H1 (cell line): ENCODE data around the gene ASPG. TPM values are rescaled to one million over a fixed set of nuclear protein-coding genes. Genes with fewer than 3 reads are reported as not detected.

Experiments
- CTCF ChIA-PET: fragments of 300-600 bp; sonication (Branson Sonifier 250); formaldehyde crosslinking; loops from one replicate; lab custom pipeline; 2021; ENCODE audit not compliant: partially characterized antibody; lab: Charles Lee
- POLR2A ChIA-PET: fragments of 300-600 bp; sonication (Branson Sonifier 250); formaldehyde crosslinking; loops from one replicate; lab custom pipeline; 2021; ENCODE audit warnings: inconsistent platforms; ENCODE audit not compliant: partially characterized antibody; lab: Charles Lee
- DNase-seq, 2 experiments: peaks; one replicate each; pipeline versions ENCODE4 v3.0.0 to v3.0.0-alpha.2; 2010 to 2022; ENCODE audit warnings: low spot score in 2 of 2, low read depth in 1 of 2, mixed read lengths in 1 of 2
- FAIRE-seq: peaks from 2 replicates; lab custom pipeline; 2011; peaks lifted over from hg19 to GRCh38; lab: Jason Lieb, UNC
- H2AFZ ChIP-seq: 2 replicates; pipeline ENCODE4 v1.8.1; 2012; ENCODE audit warnings: low read length, inconsistent platforms
- H2AK5ac ChIP-seq: 2 replicates; pipeline ENCODE4 v1.6.1; 2013; ENCODE audit warnings: low read depth, low read length
- H2BK120ac ChIP-seq: replicated peaks from 2 replicates; pipeline ENCODE3; 2013; ENCODE audit warnings: low read depth, low read length, inconsistent platforms
- H2BK12ac ChIP-seq: 2 replicates; pipeline ENCODE4 v1.6.1; 2013; ENCODE audit warnings: low read depth, low read length
- H2BK15ac ChIP-seq: 2 replicates; pipeline ENCODE4 v1.6.1; 2013; ENCODE audit warnings: low read length
- H2BK20ac ChIP-seq: 2 replicates; pipeline ENCODE4 v1.6.1; 2013; ENCODE audit warnings: low read length
- H2BK5ac ChIP-seq: 2 replicates; pipeline ENCODE4 v1.6.1; 2013; ENCODE audit warnings: low read depth, low read length
- H3K14ac ChIP-seq: 2 replicates; pipeline ENCODE4 v1.6.1; 2013; ENCODE audit warnings: inconsistent platforms; ENCODE audit not compliant: insufficient read length
- H3K18ac ChIP-seq: 2 replicates; pipeline ENCODE4 v1.6.1; 2013; ENCODE audit warnings: low read length; ENCODE audit errors: extremely low read depth
- H3K23ac ChIP-seq: 2 replicates; pipeline ENCODE4 v1.6.1; 2013; ENCODE audit warnings: inconsistent platforms; ENCODE audit not compliant: insufficient read length
- H3K23me2 ChIP-seq: 2 replicates; pipeline ENCODE4 v1.6.1; 2013; ENCODE audit warnings: low read depth, low read length
- H3K27ac ChIP-seq: 2 replicates; pipeline ENCODE4 v1.6.1; 2011; ENCODE audit warnings: low read depth, low read length, inconsistent platforms
- H3K27me3 ChIP-seq, 4 experiments: replicated peaks in 1 of 4; 1 replicate in 1 of 4; 2 replicates in 3 of 4; pipeline versions ENCODE4 v1.6.1 to v1.8.1; 2011 to 2013; ENCODE audit warnings: low read length in 3 of 4, mild to moderate bottlenecking in 3 of 4, inconsistent platforms in 2 of 4, mixed read lengths in 2 of 4, moderate library complexity in 1 of 4; ENCODE audit not compliant: control insufficient read depth in 3 of 4, insufficient read depth in 3 of 4; ENCODE audit errors: extremely low read depth in 1 of 4
- H3K36me3 ChIP-seq, 4 experiments: 2 replicates each; pipeline versions ENCODE4 v1.6.1 to v1.8.1; 2011 to 2013; ENCODE audit warnings: mild to moderate bottlenecking in 4 of 4, low read length in 3 of 4, moderate library complexity in 2 of 4, control low read depth in 1 of 4, inconsistent platforms in 1 of 4; ENCODE audit not compliant: insufficient read depth in 4 of 4, control insufficient read depth in 2 of 4
- H3K4ac ChIP-seq: replicated peaks from 2 replicates; pipeline ENCODE3; 2013; ENCODE audit warnings: low read length, low read depth, mixed read lengths, inconsistent platforms; ENCODE audit not compliant: insufficient read length
- H3K4me1 ChIP-seq, 4 experiments: replicated peaks in 1 of 4; 1 replicate in 1 of 4; 2 replicates in 3 of 4; pipeline versions ENCODE4 v1.6.1 to v1.8.1; 2011 to 2013; ENCODE audit warnings: low read length in 3 of 4, inconsistent platforms in 2 of 4, mixed read lengths in 1 of 4; ENCODE audit not compliant: insufficient read depth in 4 of 4, control insufficient read depth in 3 of 4
- H3K4me2 ChIP-seq, 2 experiments: 2 replicates each; pipeline versions ENCODE4 v1.6.1 to v1.8.1; 2011 to 2013; ENCODE audit warnings: low read depth in 2 of 2, low read length in 2 of 2, control low read depth in 1 of 2, inconsistent platforms in 1 of 2, mild to moderate bottlenecking in 1 of 2; ENCODE audit not compliant: insufficient read depth in 1 of 2
- H3K4me3 ChIP-seq, 4 experiments: fragments of 200-600, 300-600 bp in 1 of 4; sonication (generic), shearing (Covaris generic), sonication (Bioruptor Twin) in 1 of 4; 2 replicates each; pipeline versions ENCODE4 v1.5.1 to v1.8.1; 2011 to 2016; ENCODE audit warnings: low read length in 4 of 4, low read depth in 3 of 4, control low read depth in 2 of 4, inconsistent platforms in 2 of 4, mild to moderate bottlenecking in 2 of 4, mixed read lengths in 1 of 4, moderate library complexity in 1 of 4; ENCODE audit not compliant: insufficient read depth in 2 of 4; ENCODE audit errors: extremely low read depth in 1 of 4
- H3K56ac ChIP-seq: replicated peaks from 2 replicates; pipeline ENCODE3; 2013; ENCODE audit warnings: low read depth, mild to moderate bottlenecking, mixed read lengths, low read length, inconsistent platforms; ENCODE audit not compliant: insufficient read length
- H3K79me1 ChIP-seq: 2 replicates; pipeline ENCODE4 v1.6.1; 2013; ENCODE audit warnings: low read depth, low read length, control low read depth
- H3K79me2 ChIP-seq, 2 experiments: 2 replicates each; pipeline versions ENCODE4 v1.6.1 to v1.8.1; 2012 to 2013; ENCODE audit warnings: low read length in 2 of 2, mild to moderate bottlenecking in 2 of 2, inconsistent platforms in 1 of 2; ENCODE audit not compliant: insufficient read depth in 2 of 2, control insufficient read depth in 1 of 2
- H3K9ac ChIP-seq, 4 experiments: replicated peaks in 1 of 4; 1 replicate in 1 of 4; 2 replicates in 3 of 4; pipeline versions ENCODE4 v1.6.1 to v1.8.1; 2011 to 2013; ENCODE audit warnings: low read depth in 3 of 4, low read length in 3 of 4, control low read depth in 2 of 4, mild to moderate bottlenecking in 2 of 4, moderate library complexity in 2 of 4, inconsistent platforms in 1 of 4; ENCODE audit errors: extremely low read depth in 1 of 4
- H3K9me3 ChIP-seq, 2 experiments: 2 replicates each; pipeline versions ENCODE4 v1.6.1 to v1.8.1; 2012 to 2013; ENCODE audit warnings: mild to moderate bottlenecking in 2 of 2, moderate library complexity in 2 of 2, control low read depth in 1 of 2, inconsistent platforms in 1 of 2, low read depth in 1 of 2, low read length in 1 of 2, mixed read lengths in 1 of 2; ENCODE audit not compliant: insufficient read depth in 2 of 2
- H4K20me1 ChIP-seq, 2 experiments: replicated peaks in 1 of 2; 2 replicates each; pipeline versions ENCODE3 to v1.8.1; 2011 to 2013; ENCODE audit warnings: inconsistent platforms in 2 of 2, low read length in 2 of 2, mild to moderate bottlenecking in 1 of 2; ENCODE audit not compliant: insufficient read depth in 2 of 2, control insufficient read depth in 1 of 2
- H4K5ac ChIP-seq: 2 replicates; pipeline ENCODE4 v1.6.1; 2013; ENCODE audit warnings: low read length, low read depth, mixed read lengths, inconsistent platforms; ENCODE audit not compliant: insufficient read length
- H4K8ac ChIP-seq: 2 replicates; pipeline ENCODE4 v1.8.0; 2013; ENCODE audit warnings: mild to moderate bottlenecking, moderate library complexity, low read length, inconsistent platforms; ENCODE audit not compliant: insufficient read depth; ENCODE audit errors: extremely low read depth
- H4K91ac ChIP-seq: replicated peaks from 2 replicates; pipeline ENCODE3; 2013; ENCODE audit warnings: low read length, mixed read lengths, inconsistent platforms; ENCODE audit not compliant: insufficient read length
- BACH1 ChIP-seq: IDR thresholded peaks from 2 replicates; pipeline ENCODE4 v1.6.1; 2012; ENCODE audit warnings: low read length, improper control_type of control experiment
- E2F6 ChIP-seq: IDR thresholded peaks from 2 replicates; pipeline ENCODE4 v1.6.1; 2012; ENCODE audit warnings: inconsistent platforms
- NANOG ChIP-seq: IDR thresholded peaks from 2 replicates; pipeline ENCODE4 v1.6.1; 2011; ENCODE audit warnings: low read length, low read depth, mild to moderate bottlenecking, inconsistent platforms; ENCODE audit not compliant: insufficient read depth, poor library complexity, severe bottlenecking
- POLR2AphosphoS5 ChIP-seq: IDR thresholded peaks from 2 replicates; pipeline ENCODE4 v1.6.1; 2011; ENCODE audit warnings: low read depth, low read length
- POU5F1 ChIP-seq: IDR thresholded peaks from 2 replicates; pipeline ENCODE4 v1.6.1; 2011; ENCODE audit warnings: low read depth, mild to moderate bottlenecking, low read length, moderate library complexity
- SAP30 ChIP-seq: fragments of 300-600 bp; sonication (generic); IDR thresholded peaks from 2 replicates; pipeline ENCODE4 v1.7.1; 2012; ENCODE audit warnings: low read length, moderate library complexity, mild to moderate bottlenecking, inconsistent platforms; ENCODE audit not compliant: insufficient read depth, insufficient replicate concordance
- WGBS, 2 experiments: shearing (Covaris generic) in 1 of 2; methylation state at CpG; one replicate each; pipeline versions ENCODE4 v1.1.6 to v1.1.7; 2013 to 2015; ENCODE audit warnings: low lambda C conversion rate in 2 of 2, mixed read lengths in 2 of 2, inconsistent platforms in 1 of 2, low coverage in 1 of 2, missing lambda C conversion rate in 1 of 2; ENCODE audit not compliant: insufficient replicate concordance in 2 of 2, insufficient coverage in 1 of 2, insufficient read length in 1 of 2; ENCODE audit errors: extremely low coverage in 1 of 2, missing lambda C conversion rate in 1 of 2; 5-methylcytosine and 5-hydroxymethylcytosine counted together
- polyA plus RNA-seq, 7 experiments: library from polyadenylated mRNA; depleted of rRNA in 3 of 7; stranded (reverse) in 5 of 7; unstranded in 2 of 7; fragments of >200 nt in 5 of 7; fragments of 200-250 nt in 2 of 7; gene quantifications; 1 replicate in 5 of 7; 2 replicates in 1 of 7; 4 replicates in 1 of 7; pipeline versions ENCODE4 v1.2.1 to v1.2.3, GENCODE V29; 2011 to 2013; ENCODE audit warnings: missing spikeins in 2 of 7, mixed read lengths in 2 of 7
- total RNA-seq: library from RNA; stranded (reverse); fragmentation: NEBNext Ultra II Directional; extraction: Animal tissue kit (Norgen Biotek cat#: 25700); gene quantifications from 2 replicates; pipeline ENCODE4 v1.2.1, GENCODE V29; 2021

ASPG gene
- total and polyA plus RNA-seq, 2 of the 8 experiments (the other 6 are each of a cell fraction or from before 2014, with no cell fraction given): 0.34 to 0.59 TPM

- Histone ChIP-seq H4K5ac (no peak overlapping the region), H3K4me3 (no peak overlapping the region), H3K36me3 (no peaks in the 10 kb centered on the region; a peak in 2 of 8 replicates), H2BK20ac (no peak overlapping the region), H3K4me1 (peaks cover 0 to 37% (median 29%) of the 10 kb centered on the region in 4 experiments; a peak in 6 of 7 replicates), H3K9me3 (no peaks in the 10 kb centered on the region), H4K8ac (no peak overlapping the region), H3K79me2 (peaks cover 31 to 95% of the 10 kb centered on the region in 2 experiments; a peak in 3 of 4 replicates), H3K79me1 (peaks cover 23% of the 10 kb centered on the region), H2BK5ac (no peak overlapping the region), H2BK120ac (no peak overlapping the region), H2AFZ (no peak overlapping the region), H3K4me2 (no peak overlapping the region), H3K23me2 (peaks cover under 1% of the 10 kb centered on the region; the same call in 1 of the 2 replicates), H3K9ac (no peak overlapping the region), H4K20me1 (peaks cover 20 to 39% of the 10 kb centered on the region in 2 experiments), H3K23ac (no peak overlapping the region), H2BK12ac (no peak overlapping the region), H4K91ac (no peak overlapping the region), H2AK5ac (no peak overlapping the region), H3K4ac (no peak overlapping the region), H3K27me3 (no peaks in the 10 kb centered on the region), H3K27ac (no peak overlapping the region), H3K56ac (no peak overlapping the region), H3K18ac (no peak overlapping the region), H2BK15ac (no peak overlapping the region), H3K14ac (no peak overlapping the region)
- CTCF ChIA-PET: interaction anchor here (0.8 to 3.9 kb wide), 11 partner anchors 12 to 496 kb away, joined by 3 to 16 read pairs (median 3); no protein-coding TSS in a partner anchor
- DNase-seq (no peak), FAIRE-seq (no peak)
- POLR2A ChIA-PET: interaction anchor here (0.9 kb wide), 2 partner anchors 9 to 39 kb away, joined by 3 to 4 read pairs; no protein-coding TSS in a partner anchor
- WGBS, 2 experiments: 83% methylated on average over 4 of the region's 4 CpGs; no CpG with 5 or more reads in 1 of the 2 experiments
- TF ChIP-seq POLR2AphosphoS5: no peak
- no peak for TF ChIP-seq E2F6
- no peak for TF ChIP-seq NANOG
- TF ChIP-seq SAP30: no peak
- no peak for TF ChIP-seq POU5F1
- no peak for TF ChIP-seq BACH1
These were observed 58.9 kb downstream of the ASPG start for GRCh38 chr14:104144453-104144790.
